ENCODE measurements around the gene MARK4.
"Not testable (repeated sequence)": the region's sequence is repeated elsewhere in the genome, so short reads cannot be mapped to it uniquely, and the experiment has no call there.

MARK4 gene

DNA sequence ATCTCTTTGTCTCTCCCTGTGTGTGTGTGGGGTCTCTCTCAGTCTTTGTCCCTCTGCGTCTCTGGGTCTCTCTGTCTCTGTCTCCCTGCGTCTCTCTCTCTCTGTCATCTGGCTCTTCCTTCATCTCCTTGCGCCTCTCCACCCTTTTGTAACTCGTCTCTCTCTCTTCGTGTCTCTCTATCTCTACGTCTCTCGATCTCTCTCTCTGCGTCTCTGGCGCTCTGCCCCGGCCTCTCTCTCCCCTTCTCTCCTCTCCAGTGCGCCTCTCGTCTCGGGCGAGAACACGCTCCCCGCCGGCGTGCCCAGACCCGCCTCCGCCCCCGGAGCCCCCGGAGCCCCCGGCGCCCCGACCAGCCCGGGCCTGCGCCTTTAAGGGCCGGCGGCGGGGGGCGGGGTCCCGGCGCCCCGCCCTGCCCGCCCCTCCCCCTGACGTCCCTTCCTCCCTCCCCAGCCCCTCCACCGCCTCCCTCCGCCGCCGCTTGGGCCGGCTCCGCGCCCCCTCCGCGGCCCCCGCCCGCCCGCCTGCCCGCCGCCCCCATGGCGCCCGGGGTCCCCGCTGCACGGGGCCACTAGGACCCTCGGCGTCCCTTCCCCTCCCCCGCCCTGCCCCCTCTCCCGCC is at the start of gene MARK4:
TSS of gene MARK4 (plus strand) at position 440 of the 620 bp plus-strand sequence. CDS start 318 bp downstream, outside the sequence.
- no peak for DNase-seq (ENCODE audit: low read depth, low spot score)

DNA sequence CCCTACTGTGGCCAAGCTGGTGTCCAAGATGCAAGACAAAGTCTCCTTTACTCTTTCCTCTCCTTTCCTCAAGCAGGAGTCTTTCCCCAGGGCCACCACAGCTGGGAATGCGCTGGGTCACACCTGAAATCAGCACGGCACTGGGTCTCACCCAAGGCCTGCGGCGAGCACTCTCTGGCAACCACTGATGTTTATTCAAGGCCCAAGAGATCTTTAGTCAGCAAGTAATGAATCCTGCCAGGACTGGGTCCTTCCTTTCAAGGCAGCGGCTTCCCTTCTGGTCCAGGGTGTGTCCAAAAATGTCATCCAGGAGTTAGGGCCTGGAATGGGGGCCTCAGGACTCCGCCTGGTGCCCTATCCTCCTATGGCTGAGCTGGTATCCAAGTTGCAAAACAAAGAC is 48.4 kb upstream of the MARK4 start:
- DNase-seq (ENCODE audit: low read depth, low spot score) = no peak

DNA sequence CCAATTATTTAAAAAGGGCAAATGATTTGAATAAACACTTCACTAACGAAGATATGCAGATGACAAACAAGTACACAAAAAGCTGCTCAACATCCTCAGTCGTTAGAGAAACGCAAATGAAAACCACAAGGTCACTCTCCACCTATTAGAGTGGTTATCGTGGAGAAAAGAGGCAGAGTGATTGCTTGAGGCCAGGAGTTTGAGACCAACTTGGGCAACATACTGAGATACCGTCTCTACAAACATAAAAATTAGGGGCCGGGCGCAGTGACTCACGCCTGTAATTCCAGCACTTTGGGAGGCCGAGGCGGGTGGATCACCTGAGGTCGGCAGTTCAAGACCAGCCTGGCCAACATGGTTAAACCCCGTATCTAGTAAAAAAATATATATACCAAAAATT is 45.3 kb upstream of the MARK4 start:
- DNase-seq (ENCODE audit: low read depth, low spot score) = no peak

DNA sequence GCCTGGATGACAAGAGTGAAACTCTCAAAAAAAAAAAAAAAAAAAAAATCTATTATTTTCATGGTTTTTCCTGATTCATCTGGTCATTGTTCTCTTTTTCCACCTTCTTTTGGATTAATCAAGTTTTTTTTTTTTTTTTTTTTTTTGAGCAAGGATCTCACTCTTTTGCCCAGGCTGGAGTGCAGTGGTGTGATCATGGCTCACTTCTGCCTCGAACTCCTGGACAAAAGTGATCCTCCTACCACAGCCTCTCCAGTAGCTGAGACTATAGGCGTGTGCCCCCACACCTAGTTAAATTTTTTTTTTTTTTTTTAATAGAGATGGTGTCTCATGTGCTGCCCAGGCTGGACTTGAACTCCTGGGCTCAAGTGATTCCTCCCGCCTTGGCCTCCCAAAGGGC is 44.7 kb upstream of the MARK4 start:
- no peak for DNase-seq (ENCODE audit: low read depth, low spot score)

DNA sequence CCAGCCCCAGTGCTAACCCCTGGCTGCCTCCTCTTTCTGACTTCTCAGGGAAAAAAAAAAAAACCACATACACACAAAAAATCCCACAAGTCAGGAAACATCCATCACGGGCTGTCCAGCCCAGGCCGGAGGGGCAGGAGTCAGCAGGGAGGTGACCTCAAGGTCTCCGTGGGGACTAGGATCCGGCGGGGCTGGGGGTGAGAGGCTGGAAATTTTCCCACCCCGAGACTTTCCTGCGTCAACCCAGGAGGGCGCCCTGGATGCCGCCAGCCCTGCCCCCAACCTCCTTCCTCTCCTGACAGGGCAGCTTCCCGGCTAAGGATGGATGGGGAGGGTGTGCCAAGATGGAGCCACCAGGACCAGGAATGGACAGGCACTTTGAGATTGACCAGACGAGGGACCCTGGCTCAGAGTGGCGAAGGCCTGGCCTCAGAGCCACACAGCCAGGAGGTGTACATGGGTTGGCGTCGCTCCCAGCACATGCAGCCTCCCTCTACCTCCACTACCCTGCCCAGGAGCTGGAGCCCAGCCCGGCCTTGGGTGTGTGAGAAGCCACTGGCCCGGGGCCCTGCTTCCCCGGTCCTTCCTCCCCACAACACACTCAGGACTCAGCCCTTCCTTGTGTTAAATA is 39.2 kb upstream of the MARK4 start:
- no peak for DNase-seq (ENCODE audit: low read depth, low spot score)

DNA sequence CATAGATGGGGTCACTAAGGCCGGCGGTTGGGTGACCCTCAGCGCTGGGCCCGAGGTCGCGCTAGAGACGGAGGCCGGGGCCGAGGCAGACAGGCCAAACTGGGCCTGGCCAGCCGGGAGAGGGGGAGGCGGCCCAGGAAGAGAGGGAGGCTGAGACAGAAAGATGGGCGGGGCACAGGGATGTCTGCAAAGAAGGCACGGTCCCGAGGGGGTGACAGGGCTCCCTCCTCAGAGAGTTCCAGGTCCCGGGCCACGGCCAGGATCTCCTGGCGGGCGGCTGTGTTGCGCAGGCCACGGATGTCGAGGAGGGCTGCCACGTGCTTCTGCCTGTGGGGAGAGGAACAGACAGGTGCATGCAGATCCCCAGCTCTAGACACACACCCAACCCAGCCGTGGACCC is 38.0 kb upstream of the MARK4 start:
- DNase-seq (ENCODE audit: low read depth, low spot score) = no peak

DNA sequence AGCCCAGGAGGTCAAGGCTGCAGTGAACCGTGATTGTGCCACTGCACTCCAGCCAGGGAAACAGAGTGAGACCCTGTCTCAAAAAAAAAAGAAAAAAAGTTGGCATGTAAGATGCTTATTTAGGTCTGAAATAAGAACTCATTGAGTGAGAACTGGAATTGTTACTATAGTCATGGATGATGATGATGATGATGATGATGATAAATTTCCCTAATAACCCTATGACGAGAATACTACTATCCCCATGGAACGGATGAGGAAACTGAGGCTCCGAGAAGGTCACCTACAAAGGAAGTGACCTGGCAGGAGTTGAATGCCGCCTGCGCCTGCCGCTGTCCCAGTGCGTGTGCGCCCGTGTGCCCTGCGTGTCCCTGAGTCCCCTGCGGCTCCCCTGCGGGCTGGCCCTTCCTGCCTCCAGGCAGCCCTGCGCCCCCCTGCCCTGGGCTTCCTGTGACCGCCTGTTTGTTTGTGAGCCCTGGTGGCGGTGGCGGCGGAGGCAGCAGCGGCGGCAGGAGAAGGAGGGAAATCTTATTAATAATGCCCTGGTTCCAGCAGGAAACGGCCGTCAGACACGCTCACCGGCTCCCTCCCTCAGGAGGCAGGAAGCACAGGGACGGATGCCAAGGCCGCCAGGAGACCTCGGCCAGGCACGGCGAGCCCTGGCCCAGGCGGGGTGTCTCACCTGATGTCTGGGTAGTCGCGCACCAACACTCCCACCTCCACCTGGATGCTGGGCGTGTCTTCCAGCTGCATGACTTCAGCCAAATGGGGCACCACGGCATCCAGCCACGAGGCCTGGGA is 35.5 kb upstream of the MARK4 start:
- DNase-seq (ENCODE audit: low read depth, low spot score) = no peak

DNA sequence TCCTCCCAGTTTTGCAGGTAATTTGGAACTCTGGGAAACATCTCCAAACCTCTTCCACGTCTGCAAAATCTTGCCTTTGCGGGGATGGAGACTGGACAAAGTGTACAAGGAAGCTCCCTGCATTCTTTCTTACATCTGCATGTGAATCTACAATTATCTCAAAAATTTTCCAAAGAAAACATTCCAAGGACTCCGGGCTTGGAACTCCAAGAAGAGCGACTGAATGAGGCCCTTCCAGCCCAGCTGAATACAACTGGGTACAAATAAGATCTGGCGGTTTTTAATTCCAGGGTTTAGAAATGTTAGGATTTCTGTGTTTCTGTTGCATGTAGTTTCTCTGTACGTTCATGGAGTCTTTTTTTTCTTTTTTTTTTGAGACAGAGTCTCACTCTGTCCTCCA is 34.4 kb upstream of the MARK4 start:
- no peak for DNase-seq (ENCODE audit: low read depth, low spot score)

DNA sequence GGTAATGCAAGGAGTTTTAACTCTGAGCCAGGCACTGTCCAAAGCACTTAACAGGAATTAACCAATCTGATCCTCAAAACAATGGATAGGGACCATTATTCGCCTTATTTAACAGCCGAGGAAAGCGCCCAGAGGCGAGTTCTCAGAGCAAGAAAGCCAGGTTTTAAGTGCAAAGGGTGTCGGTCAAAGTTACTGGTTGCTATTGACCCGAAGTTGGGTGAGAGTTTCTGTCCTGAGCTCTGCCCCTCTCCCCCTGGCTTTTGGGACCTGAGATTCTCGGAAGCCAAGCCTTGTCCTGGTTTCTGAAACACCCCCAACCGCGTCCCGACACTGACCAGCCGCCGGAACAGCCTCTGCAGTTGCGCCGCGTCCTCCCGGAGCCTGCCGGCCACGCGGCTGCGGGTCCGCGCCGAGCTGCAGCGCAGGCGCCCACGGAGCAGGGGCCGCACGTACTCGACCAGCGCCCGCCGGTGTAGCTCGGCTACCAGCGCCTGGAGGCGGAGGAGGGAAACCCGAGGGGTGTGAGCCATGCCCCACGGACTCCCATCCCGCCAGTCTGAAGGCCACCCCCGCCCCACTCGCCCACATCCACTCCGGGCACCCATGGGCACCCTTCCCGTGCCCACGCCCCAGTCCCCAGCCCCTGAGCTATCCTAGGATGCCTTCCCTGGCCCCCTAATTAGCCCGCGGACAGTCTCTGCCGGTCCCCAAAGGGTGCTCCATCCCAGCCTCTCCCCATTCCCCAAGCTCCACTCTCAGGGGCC is 33.7 kb upstream of the MARK4 start:
- no peak for DNase-seq (ENCODE audit: low read depth, low spot score)

DNA sequence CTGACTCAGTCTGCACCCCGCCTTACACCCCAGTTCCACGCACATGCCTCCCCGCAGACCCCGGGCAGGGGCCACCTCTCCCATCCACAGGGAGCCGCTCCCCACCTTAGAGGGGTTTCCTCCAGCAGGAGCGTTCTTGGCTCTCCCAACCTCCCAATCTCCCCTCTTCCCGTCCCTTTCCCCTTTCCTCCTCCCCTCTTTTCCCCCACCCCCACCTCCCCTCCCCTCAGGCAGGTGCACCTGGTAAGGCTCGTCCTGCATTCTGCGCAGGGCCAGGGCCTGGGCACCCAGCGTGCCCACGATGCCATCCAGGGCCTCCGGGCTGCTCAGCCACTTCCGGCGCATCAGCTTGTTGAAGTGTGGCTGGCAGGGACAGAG is 33.1 kb upstream of the MARK4 start:
- no peak for DNase-seq (ENCODE audit: low read depth, low spot score)

DNA sequence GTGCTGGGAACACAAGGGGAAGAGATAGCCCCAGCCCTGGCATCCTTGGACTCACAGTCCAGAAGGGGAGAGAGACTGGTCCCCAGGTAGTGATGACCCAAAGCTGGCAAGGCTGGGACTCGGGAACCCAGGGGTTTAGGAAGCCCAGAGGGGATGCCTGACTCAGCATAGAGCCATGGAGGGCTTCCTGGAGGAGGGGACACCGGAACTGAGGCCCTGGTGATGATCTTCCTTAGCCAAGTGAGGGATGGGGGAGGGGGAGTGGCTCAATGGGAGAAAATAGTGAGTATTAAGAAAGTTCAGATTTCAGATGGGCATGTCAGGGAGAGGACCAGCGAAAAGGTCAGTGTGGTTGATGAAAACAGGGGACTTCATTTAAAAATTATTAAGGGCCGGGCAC is 32.6 kb upstream of the MARK4 start:
- DNase-seq (ENCODE audit: low read depth, low spot score) = no peak

DNA sequence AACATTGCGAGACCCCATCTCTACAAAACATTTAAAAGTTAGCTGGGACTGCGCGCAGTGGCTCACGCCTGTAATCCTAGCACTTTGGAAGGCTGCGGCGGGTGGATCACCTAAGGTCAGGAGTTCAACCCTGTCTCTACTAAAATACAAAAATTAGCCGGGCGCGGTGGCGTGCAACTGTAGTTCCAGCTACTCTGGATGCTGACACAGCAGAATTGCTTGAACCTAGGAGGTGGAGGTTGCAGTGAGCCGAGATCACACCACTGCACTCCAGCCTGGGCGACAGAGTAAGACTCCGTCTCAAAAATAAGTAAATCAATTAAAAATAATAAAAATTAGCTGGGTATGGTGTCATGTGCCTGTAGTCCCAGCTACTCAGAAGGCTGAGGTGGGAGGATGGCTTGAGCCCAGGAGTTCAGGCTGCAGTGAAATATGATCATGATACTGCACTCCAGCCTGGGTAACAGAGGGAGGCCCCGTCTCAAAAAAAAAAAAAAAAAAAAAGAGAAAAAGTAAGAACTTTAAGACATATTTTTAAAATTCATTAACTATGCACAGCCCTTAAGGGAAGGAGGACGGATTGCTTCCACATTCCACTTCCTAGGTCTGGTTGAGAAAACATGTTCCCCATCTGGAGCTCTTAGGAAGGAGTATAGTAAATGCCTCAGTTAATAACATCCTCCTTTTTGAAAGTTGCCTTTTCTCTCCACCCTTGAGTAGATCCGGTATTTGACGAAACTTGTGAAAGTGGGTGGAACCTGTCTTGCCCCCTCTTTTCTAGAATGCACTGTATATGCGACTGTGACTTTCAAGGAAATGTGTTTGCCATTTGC is 31.9 kb upstream of the MARK4 start:
- no peak for DNase-seq (ENCODE audit: low read depth, low spot score)

DNA sequence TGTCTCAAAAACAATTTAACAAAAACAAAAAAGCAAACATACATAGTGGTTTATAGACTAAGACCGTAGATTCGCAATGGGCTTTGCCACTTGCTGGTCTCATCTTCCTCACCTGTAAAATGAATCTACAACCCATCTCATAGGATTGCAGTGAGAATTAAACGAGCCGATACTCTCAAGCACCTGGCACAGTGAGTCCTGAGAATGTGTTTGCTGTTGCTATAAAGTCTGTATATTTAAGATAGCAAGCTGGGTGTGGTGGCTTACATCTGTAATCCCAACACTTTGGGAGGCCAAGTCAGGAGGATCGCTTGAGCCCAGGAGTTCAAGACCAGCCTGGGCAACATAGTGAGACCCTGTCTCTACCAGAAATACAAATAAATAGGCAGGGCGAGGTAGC is 28.3 kb upstream of the MARK4 start:
- no peak for DNase-seq (ENCODE audit: low read depth, low spot score)

DNA sequence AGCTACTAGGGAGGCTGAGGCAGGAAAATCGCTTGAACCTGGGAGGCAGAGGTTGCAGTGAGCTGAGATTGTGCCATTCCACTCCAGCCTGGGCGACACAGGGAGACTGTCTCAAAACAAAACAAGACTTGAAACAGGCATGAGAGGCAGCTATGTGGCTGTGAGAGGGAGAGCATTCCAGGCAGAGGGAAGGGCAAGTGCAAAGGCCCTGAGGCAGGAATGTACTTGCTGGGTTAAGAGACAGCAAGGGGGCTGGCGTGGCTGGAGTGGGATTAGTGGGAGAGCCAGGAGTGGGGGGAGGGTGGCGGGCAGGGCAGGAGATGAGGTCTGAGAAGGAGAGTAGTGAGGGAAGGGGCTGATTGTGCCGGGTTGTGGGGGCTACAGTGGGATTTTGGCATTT is 27.2 kb upstream of the MARK4 start:
- no peak for DNase-seq (ENCODE audit: low read depth, low spot score)

DNA sequence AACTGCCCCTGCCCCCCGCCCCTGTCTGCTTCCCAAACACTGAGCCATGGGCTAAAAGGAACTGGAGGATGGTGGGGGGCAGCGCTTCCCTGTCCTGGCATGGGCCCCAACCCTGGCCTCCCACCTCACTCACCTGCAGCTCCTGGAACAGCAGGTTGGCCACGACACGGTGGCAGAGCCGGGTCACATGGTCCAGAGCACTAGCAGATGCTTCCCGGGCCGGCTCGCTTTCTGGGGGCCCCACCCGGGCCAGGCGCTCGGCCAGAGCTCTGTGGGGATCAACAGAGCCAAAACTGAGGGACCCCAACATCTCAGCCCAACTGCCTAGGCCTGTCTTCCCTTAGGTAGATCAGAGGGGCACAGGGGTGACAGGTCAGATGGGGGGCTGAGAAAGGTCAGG is 26.4 kb upstream of the MARK4 start:
- DNase-seq (ENCODE audit: low read depth, low spot score) = no peak

DNA sequence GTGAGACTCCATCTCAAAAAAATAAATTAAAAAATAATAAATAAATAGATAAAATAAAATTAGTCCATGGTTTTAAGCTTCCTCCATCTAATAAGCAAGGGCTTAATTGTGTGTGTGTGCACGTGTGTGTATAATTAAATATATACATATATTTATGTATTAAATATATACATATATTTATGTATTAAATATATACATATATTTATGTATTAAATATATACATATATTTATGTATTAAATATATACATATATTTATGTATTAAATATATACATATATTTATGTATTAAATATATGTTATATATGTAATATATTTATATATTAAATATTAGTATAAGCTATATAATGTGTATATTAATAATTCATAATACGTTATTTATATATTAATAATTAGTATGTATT is 22.0 kb upstream of the MARK4 start:
- DNase-seq (ENCODE audit: low read depth, low spot score) = not testable (repeated sequence)

DNA sequence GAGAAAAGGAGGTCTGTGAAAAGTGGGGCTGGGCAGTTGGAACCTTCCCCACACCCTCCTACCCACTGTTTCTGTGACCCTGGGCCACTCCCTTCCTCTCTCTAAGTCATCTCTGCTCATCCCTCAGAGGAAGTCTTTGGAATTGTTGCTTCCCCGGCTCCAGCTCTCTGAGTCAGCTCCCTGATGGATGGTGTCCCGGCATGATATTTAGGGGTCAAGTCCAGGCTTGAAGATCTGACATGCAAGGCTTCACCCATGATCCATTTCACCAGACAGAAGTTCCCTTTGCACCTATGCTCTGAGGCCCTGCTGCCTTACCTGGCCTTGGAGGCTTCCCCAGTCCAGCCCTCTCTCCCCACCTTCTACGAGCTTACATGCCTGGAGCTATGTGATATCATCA is 19.2 kb upstream of the MARK4 start:
- no peak for DNase-seq (ENCODE audit: low read depth, low spot score)

DNA sequence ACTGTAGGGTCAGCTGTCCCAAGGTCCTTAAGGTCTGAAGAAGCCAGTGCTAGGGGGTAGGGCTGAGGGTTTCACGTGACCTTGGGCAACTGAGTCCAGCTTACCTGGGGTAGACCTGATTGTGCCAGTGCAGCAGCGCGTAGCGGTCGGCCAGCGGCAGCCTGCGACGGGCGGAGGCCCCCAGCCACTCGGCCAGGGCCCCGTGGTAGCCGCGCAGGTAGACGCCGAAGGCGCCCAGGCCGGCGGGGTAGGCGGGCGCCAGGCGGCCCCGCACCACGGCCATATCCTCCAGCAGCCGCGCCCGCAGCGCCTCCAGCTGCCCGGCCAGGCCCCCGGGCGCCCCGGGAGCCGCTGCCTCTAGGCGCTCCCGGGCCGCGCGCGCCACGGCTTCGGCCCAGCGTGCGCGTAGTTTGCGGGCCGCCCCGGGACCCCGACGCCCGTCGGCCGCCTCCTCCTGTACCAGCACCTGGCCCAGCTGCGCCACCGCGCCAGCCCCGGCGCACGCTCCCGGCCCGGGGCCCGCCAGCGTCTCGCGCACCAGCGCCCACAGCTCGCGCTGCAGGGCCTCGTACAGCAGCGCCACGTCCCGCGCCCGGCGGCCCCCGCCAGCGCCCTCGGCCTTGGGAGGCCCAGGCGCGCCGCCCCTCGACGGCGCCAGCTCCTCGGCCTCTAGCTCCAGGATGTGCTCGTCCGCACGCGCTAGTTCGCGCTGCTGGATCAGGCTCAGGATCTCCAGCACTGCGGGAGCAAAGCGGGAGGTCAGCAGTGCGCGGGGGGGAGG is 16.8 kb upstream of the MARK4 start:
- no peak for DNase-seq (ENCODE audit: low read depth, low spot score)

DNA sequence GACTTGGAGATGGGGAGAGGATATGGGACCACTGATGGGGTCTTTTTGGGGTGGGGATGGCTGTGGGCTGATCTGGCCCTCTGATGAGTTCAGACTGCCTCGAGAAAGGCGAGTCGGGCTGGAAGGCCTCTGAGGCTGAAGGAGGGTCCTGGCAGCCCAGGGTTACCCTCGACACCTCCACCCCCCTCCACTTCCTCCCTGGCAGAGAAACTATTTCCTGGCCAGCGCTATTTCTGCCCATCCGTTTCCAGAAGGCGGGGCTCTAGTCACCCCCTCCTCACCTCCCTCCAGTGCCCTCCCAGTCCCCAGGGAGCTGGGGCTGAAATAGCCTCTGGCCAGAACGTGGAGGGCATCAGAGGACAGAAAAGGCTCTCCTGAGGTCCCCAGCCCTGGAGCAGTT is 15.6 kb upstream of the MARK4 start:
- DNase-seq (ENCODE audit: low read depth, low spot score) = no peak

DNA sequence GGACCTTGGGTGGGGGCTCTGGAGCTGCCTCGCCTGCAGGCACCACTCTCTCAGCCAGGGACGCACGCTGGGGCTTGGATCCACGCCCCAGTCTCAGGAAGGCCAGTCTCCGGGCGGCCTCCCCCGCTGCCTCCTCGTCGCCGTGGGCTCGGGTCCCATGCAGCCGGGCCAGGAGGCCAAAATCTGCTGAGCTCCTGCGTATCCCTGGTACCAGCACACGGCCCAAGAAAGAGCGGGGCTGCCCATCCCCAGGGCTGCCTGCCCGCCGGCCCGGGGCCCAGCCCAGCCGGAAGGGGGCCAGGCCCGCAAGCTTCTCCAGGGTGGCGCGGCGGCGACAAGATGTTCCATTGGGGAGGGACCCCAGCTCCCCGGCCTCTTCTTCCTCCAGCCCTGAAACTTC is 12.5 kb upstream of the MARK4 start:
- DNase-seq (ENCODE audit: low read depth, low spot score) = no peak

All from activated naive CD8-positive, alpha-beta T cell treated with anti-CD3 and anti-CD28 coated beads, Interleukin-2, amount 50 U/mL, for 16 hours (primary cell).